ENCODE results near the gene UNK.

DNA sequence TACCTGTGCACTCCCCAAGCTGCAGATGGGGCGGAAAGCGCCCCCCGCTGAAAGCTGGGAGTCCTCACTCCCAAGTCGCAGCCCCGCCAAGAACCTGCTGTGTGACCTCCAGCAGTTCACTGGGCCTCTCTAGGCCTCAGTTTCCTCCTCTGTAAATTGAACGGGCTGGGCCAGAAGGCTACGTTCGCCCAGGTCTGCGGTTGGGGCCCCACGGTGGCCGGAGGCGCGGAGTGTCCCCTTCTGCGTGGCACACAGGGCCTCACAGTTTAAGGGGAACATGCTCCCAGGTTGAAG is 20.2 kb upstream of the UNK start:
- TF ChIP-seq, protein P1, sequence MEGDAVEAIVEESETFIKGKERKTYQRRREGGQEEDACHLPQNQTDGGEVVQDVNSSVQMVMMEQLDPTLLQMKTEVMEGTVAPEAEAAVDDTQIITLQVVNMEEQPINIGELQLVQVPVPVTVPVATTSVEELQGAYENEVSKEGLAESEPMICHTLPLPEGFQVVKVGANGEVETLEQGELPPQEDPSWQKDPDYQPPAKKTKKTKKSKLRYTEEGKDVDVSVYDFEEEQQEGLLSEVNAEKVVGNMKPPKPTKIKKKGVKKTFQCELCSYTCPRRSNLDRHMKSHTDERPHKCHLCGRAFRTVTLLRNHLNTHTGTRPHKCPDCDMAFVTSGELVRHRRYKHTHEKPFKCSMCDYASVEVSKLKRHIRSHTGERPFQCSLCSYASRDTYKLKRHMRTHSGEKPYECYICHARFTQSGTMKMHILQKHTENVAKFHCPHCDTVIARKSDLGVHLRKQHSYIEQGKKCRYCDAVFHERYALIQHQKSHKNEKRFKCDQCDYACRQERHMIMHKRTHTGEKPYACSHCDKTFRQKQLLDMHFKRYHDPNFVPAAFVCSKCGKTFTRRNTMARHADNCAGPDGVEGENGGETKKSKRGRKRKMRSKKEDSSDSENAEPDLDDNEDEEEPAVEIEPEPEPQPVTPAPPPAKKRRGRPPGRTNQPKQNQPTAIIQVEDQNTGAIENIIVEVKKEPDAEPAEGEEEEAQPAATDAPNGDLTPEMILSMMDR (conservative IDR thresholded peaks at IDR 0.05) = peak; percentile 67; the same call in 1 of the 2 replicates
- no peak for TF ChIP-seq EZH2 (IDR thresholded peaks at IDR 0.05; ENCODE audit: low read depth)
